Endothelial cell of umbilical vein (primary cell): ENCODE results near the gene OR52K1.

Experiments used
- EZH2 ChIP-seq: IDR thresholded peaks from 2 replicates; pipeline ENCODE4 v1.6.1; 2012; ENCODE audit warnings: borderline replicate concordance, low read depth, mild to moderate bottlenecking, moderate library complexity, low read length, inconsistent platforms; ENCODE audit not compliant: severe bottlenecking
- FOS ChIP-seq: IDR thresholded peaks from 2 replicates; pipeline ENCODE4 v1.6.1; 2011; ENCODE audit warnings: mild to moderate bottlenecking, low read length, moderate library complexity, borderline replicate concordance; ENCODE audit not compliant: insufficient read depth
- MYC ChIP-seq: IDR thresholded peaks from one replicate; pipeline ENCODE4 v1.6.1; 2011; ENCODE audit warnings: mild to moderate bottlenecking, low read depth, low read length
- POLR2A ChIP-seq: IDR thresholded peaks from 2 replicates; pipeline ENCODE4 v1.6.1; 2012; ENCODE audit warnings: low read depth, mild to moderate bottlenecking, control low read depth, low read length
- POLR2AphosphoS5 ChIP-seq: IDR thresholded peaks from 2 replicates; pipeline ENCODE4 v1.6.1; 2012; ENCODE audit warnings: low read depth, mild to moderate bottlenecking, control low read depth, low read length, moderate library complexity; ENCODE audit not compliant: insufficient read depth
- TF ChIP-seq, protein P1 (sequence below), 2 donors: IDR thresholded peaks; 1 replicate in 1 of 2; 2 replicates in 1 of 2; pipeline ENCODE4 v1.5.1; 2011; ENCODE audit warnings: low read length in 2 of 2, mild to moderate bottlenecking in 2 of 2, moderate library complexity in 2 of 2, control low read depth in 1 of 2, inconsistent platforms in 1 of 2, low read depth in 1 of 2; ENCODE audit not compliant: insufficient read depth in 1 of 2; ENCODE audit errors: extremely low read depth in 1 of 2
- TF ChIP-seq, protein P2 (sequence below): IDR thresholded peaks from 2 replicates; pipeline ENCODE4 v1.6.1; 2011; ENCODE audit not compliant: insufficient read depth, insufficient read length

GRCh38 chr11:4454021-4454420 is 28.4 kb upstream of the OR52K1 start:
- no peak for TF ChIP-seq POLR2A
- TF ChIP-seq POLR2AphosphoS5, result no peak
- TF ChIP-seq, protein P1, sequence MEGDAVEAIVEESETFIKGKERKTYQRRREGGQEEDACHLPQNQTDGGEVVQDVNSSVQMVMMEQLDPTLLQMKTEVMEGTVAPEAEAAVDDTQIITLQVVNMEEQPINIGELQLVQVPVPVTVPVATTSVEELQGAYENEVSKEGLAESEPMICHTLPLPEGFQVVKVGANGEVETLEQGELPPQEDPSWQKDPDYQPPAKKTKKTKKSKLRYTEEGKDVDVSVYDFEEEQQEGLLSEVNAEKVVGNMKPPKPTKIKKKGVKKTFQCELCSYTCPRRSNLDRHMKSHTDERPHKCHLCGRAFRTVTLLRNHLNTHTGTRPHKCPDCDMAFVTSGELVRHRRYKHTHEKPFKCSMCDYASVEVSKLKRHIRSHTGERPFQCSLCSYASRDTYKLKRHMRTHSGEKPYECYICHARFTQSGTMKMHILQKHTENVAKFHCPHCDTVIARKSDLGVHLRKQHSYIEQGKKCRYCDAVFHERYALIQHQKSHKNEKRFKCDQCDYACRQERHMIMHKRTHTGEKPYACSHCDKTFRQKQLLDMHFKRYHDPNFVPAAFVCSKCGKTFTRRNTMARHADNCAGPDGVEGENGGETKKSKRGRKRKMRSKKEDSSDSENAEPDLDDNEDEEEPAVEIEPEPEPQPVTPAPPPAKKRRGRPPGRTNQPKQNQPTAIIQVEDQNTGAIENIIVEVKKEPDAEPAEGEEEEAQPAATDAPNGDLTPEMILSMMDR (IDR thresholded peaks at IDR 0.05; ENCODE audit: extremely low read depth in 1 of 2, insufficient read depth in 1 of 2, low read depth in 1 of 2, low read length in 2 of 2), result no peak
- TF ChIP-seq EZH2, result no peak
- TF ChIP-seq, protein P2, sequence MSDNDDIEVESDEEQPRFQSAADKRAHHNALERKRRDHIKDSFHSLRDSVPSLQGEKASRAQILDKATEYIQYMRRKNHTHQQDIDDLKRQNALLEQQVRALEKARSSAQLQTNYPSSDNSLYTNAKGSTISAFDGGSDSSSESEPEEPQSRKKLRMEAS, result no peak
- TF ChIP-seq FOS, result no peak
- no peak for TF ChIP-seq MYC
